Aorta (tissue), 5 donors: ENCODE results near the gene TWNK. TPM values are rescaled to one million over a fixed set of nuclear protein-coding genes. Genes with fewer than 3 reads are reported as not detected.
A peak's percentile ranks its signal among the peaks of the same experiment; 100 is the strongest.

Experiments
- ATAC-seq: fragments of 200-7000 bp; cut with Tn5 transposase; one replicate; pipeline ENCODE4 v1.9.1; 2022; ENCODE audit warnings: moderate library complexity; ENCODE audit not compliant: low FRiP score
- DNase-seq, 2 donors: peaks; one replicate each; pipeline ENCODE4 v3.0.0-alpha.2; 2020
- H3K27ac ChIP-seq, 2 donors: one replicate each; pipeline ENCODE4 v1.5.1; 2013; ENCODE audit warnings: low read length in 2 of 2, mild to moderate bottlenecking in 2 of 2, moderate library complexity in 2 of 2, control low read depth in 1 of 2, inconsistent platforms in 1 of 2, low read depth in 1 of 2
- H3K27me3 ChIP-seq, 2 donors: one replicate each; pipeline ENCODE4 v1.6.1; 2013; ENCODE audit warnings: control low read depth in 1 of 2, low read length in 1 of 2, mild to moderate bottlenecking in 1 of 2, moderate library complexity in 1 of 2; ENCODE audit not compliant: insufficient read depth in 2 of 2, control insufficient read depth in 1 of 2
- H3K36me3 ChIP-seq, 2 donors: one replicate each; pipeline ENCODE4 v1.6.1; 2013; ENCODE audit warnings: control low read depth in 1 of 2, low read length in 1 of 2, mild to moderate bottlenecking in 1 of 2; ENCODE audit not compliant: insufficient read depth in 2 of 2, control insufficient read depth in 1 of 2
- H3K4me1 ChIP-seq, 2 donors: one replicate each; pipeline ENCODE4 v1.6.1; 2013; ENCODE audit warnings: low read length in 2 of 2, control low read depth in 1 of 2, mild to moderate bottlenecking in 1 of 2, moderate library complexity in 1 of 2; ENCODE audit not compliant: insufficient read depth in 2 of 2, control insufficient read depth in 1 of 2
- H3K4me3 ChIP-seq, 2 donors: one replicate each; pipeline ENCODE4 v1.5.1; 2013; ENCODE audit warnings: low read length in 2 of 2, control low read depth in 1 of 2, mild to moderate bottlenecking in 1 of 2
- H3K9me3 ChIP-seq: one replicate; pipeline ENCODE4 v1.6.1; 2013; ENCODE audit warnings: mild to moderate bottlenecking, low read length; ENCODE audit not compliant: control insufficient read depth
- WGBS, 2 donors: extraction: QIAGEN DNeasy Blood & Tissue Kit; methylation state at CpG; one replicate each; pipeline ENCODE4 v1.1.7; 2013; 5-methylcytosine and 5-hydroxymethylcytosine counted together
- intact Hi-C, 2 donors: fragments of 100-400 bp; cut with DNase I; formaldehyde crosslinking; loops; one replicate each; pipeline versions ENCODE4 v1.14.2 to v1.15.0; 2022
- polyA plus RNA-seq, 2 donors: library from polyadenylated mRNA; stranded (reverse); fragments of 200-250 nt; gene quantifications; one replicate each; pipeline ENCODE4 v1.2.3, GENCODE V29; 2013
- total RNA-seq, 2 donors: library from RNA; stranded (reverse); fragmentation: NEBNext Ultra II Directional; extraction: Animal tissue kit (Norgen Biotek cat#: 25700); gene quantifications; one replicate each; pipeline ENCODE4 v1.2.1, GENCODE V29; 2021
- donor health status: healthy with polysubstance abuse.
- donor health status: Bipolar disorder and iron deficiency.
- donor health status: DM: no; HTN: no; CAD: no.
- donor health status: DM: no; HTN: no; CAD: no.
- donor health status: DM: yes; HTN: yes; CAD: no.

Gene TWNK
- total and polyA plus RNA-seq, 4 donors = 3.0 to 5.7 (median 4.6) TPM

- no peak overlapping the region for H3K27ac ChIP-seq
- ATAC-seq = no peak
- peak in 1 of 2 donors; percentile 62 for DNase-seq
- intact Hi-C loops = no loop called here
- 68 to 70% methylated on average over 20 of the region's 20 CpGs for WGBS, 2 donors
- no peaks in the 10 kb centered on the region for H3K27me3 ChIP-seq
- no peak overlapping the region for H3K4me3 ChIP-seq
- no peaks in the 10 kb centered on the region for H3K4me1 ChIP-seq
- no peaks in the 10 kb centered on the region for H3K36me3 ChIP-seq
- no peaks in the 10 kb centered on the region for H3K9me3 ChIP-seq
Observed at GRCh38 chr10:101018118-101018599, 30.8 kb downstream of the TWNK start.

GRCh38 chr10:101018600-101019439, 31.5 kb downstream of the TWNK start:
- Histone ChIP-seq H3K27ac (no peak overlapping the region), H3K4me1 (no peaks in the 10 kb centered on the region), H3K9me3 (no peaks in the 10 kb centered on the region), H3K36me3 (no peaks in the 10 kb centered on the region), H3K4me3 (no peak overlapping the region), H3K27me3 (no peaks in the 10 kb centered on the region)
- WGBS, 2 donors = 21 to 23% methylated on average over 45 of the region's 45 CpGs
- ATAC-seq (peak; percentile 37), DNase-seq (peak; percentile 89 to 95)
- intact Hi-C loops = no loop called here

- intact Hi-C loops = no loop called here
- Histone ChIP-seq H3K4me3 (no peak overlapping the region), H3K27me3 (no peaks in the 10 kb centered on the region), H3K9me3 (no peaks in the 10 kb centered on the region), H3K27ac (no peak overlapping the region), H3K4me1 (no peaks in the 10 kb centered on the region), H3K36me3 (no peaks in the 10 kb centered on the region)
- 53 to 55% methylated on average over 2 of the region's 2 CpGs for WGBS, 2 donors
- ATAC-seq = no peak
- DNase-seq = no peak
Observed at GRCh38 chr10:101019440-101019703, 32.0 kb downstream of the TWNK start.

- ATAC-seq (no peak), DNase-seq (no peak)
- Histone ChIP-seq H3K27me3 (no peaks in the 10 kb centered on the region), H3K36me3 (no peaks in the 10 kb centered on the region), H3K4me1 (no peaks in the 10 kb centered on the region), H3K9me3 (no peaks in the 10 kb centered on the region), H3K27ac (no peak overlapping the region), H3K4me3 (no peak overlapping the region)
- intact Hi-C loops = no loop called here
- WGBS, 2 donors = 88 to 89% methylated on average over 10 of the region's 10 CpGs
Observed at GRCh38 chr10:101020427-101021075, 33.2 kb downstream of the TWNK start.

- Histone ChIP-seq H3K4me1 (no peaks in the 10 kb centered on the region), H3K27ac (no peak overlapping the region), H3K36me3 (no peaks in the 10 kb centered on the region), H3K27me3 (no peaks in the 10 kb centered on the region), H3K4me3 (no peak overlapping the region), H3K9me3 (no peaks in the 10 kb centered on the region)
- DNase-seq (no peak), ATAC-seq (no peak)
- WGBS, 2 donors = 77 to 80% methylated on average over 4 of the region's 4 CpGs
- intact Hi-C loops = no loop called here
Observed at GRCh38 chr10:101021239-101021638, 33.9 kb downstream of the TWNK start.

GRCh38 chr10:101021692-101022251, 34.4 kb downstream of the TWNK start:
- intact Hi-C loops = no loop called here
- DNase-seq = no peak
- H3K36me3 ChIP-seq = no peaks in the 10 kb centered on the region
- no peaks in the 10 kb centered on the region for H3K9me3 ChIP-seq
- ATAC-seq = no peak
- H3K4me1 ChIP-seq = no peaks in the 10 kb centered on the region
- no peaks in the 10 kb centered on the region for H3K27me3 ChIP-seq
- WGBS, 2 donors = 89 to 90% methylated on average over 11 of the region's 11 CpGs
- H3K27ac ChIP-seq = no peak overlapping the region
- H3K4me3 ChIP-seq = no peak overlapping the region

- Histone ChIP-seq H3K4me3 (no peak overlapping the region), H3K36me3 (no peaks in the 10 kb centered on the region), H3K27ac (no peak overlapping the region), H3K4me1 (no peaks in the 10 kb centered on the region), H3K9me3 (no peaks in the 10 kb centered on the region), H3K27me3 (no peaks in the 10 kb centered on the region)
- intact Hi-C loops = no loop called here
- 94 to 96% methylated on average over 15 of the region's 15 CpGs for WGBS, 2 donors
- DNase-seq (no peak), ATAC-seq (no peak)
Observed at GRCh38 chr10:101022967-101023705, 35.8 kb downstream of the TWNK start.

GRCh38 chr10:101027106-101027720, 39.9 kb downstream of the TWNK start:
- H3K4me3 ChIP-seq = no peak overlapping the region
- no peaks in the 10 kb centered on the region for H3K27me3 ChIP-seq
- WGBS, 2 donors = 83 to 86% methylated on average over 10 of the region's 10 CpGs
- ATAC-seq (no peak), DNase-seq (no peak)
- no peaks in the 10 kb centered on the region for H3K4me1 ChIP-seq
- H3K27ac ChIP-seq = no peak overlapping the region
- H3K36me3 ChIP-seq = no peaks in the 10 kb centered on the region
- no peaks in the 10 kb centered on the region for H3K9me3 ChIP-seq
- intact Hi-C loops = no loop called here
